Ovary (tissue), 3 donors: ENCODE data around the gene SMIM7.

Experiments used
- CTCF ChIP-seq, 3 donors: fragments of 450-650 bp in 2 of 3; fragments of 200-600 bp in 1 of 3; IDR thresholded peaks; one replicate each; pipeline versions ENCODE4 v1.5.1 to v1.8.0; 2016 to 2022; ENCODE audit warnings: antibody characterized with exemption in 3 of 3, mild to moderate bottlenecking in 1 of 3
- POLR2A ChIP-seq: fragments of 450-650 bp; IDR thresholded peaks from one replicate; pipeline ENCODE4 v1.6.1; 2017; ENCODE audit warnings: antibody characterized with exemption, mild to moderate bottlenecking, moderate library complexity
- donor health status: DM: no; HTN: no; CAD: no.

GRCh38 chr19:16628183-16628983 is 31.6 kb downstream of the SMIM7 start, which contains the start of gene MED26:
- TF ChIP-seq CTCF (IDR thresholded peaks at IDR 0.05) = peak in 1 of 3 donors; percentile 24
- TF ChIP-seq POLR2A = peak; percentile 63
